DOHH2 (cell line): ENCODE data around the gene PTPN14.

Source experiments
- CTCF ChIP-seq: fragments of 200-600 bp; sonication (generic); IDR thresholded peaks from one replicate; pipeline ENCODE4 v1.5.1; 2014; ENCODE audit warnings: antibody characterized with exemption, mild to moderate bottlenecking, low read depth, low read length; ENCODE audit not compliant: poor library complexity, severe bottlenecking
- EZH2phosphoT487 ChIP-seq: fragments of 200-600 bp; sonication (generic); IDR thresholded peaks from 2 replicates; pipeline ENCODE4 v1.6.1; 2017; ENCODE audit warnings: borderline replicate concordance, mild to moderate bottlenecking, antibody characterized with exemption, low read length, moderate library complexity, mixed read lengths

- TF ChIP-seq CTCF (no peak), EZH2phosphoT487 (no peak)
These were observed 12.5 kb upstream of the PTPN14 start for GRCh38 chr1:214563881-214564280.
